ENCODE data around the gene SMAD6.

GRCh38 chr15:66795851-66796250 is 93.8 kb downstream of the SMAD6 start:
- TF ChIP-seq POLR2A (IDR thresholded peaks at IDR 0.05) = no peak
- TF ChIP-seq CTCF (IDR thresholded peaks at IDR 0.05) = no peak

Data from right lobe of liver (tissue), 4 donors.